ENCODE measurements around the gene ZNF860. TPM values are rescaled to one million over a fixed set of nuclear protein-coding genes. Genes with fewer than 3 reads are reported as not detected.

The ZNF860 gene
- total and polyA plus RNA-seq, 2 donors (not counting 3 experiments of a cell fraction or from before 2014, with no cell fraction given) = 0.19 to 0.73 TPM

DNA sequence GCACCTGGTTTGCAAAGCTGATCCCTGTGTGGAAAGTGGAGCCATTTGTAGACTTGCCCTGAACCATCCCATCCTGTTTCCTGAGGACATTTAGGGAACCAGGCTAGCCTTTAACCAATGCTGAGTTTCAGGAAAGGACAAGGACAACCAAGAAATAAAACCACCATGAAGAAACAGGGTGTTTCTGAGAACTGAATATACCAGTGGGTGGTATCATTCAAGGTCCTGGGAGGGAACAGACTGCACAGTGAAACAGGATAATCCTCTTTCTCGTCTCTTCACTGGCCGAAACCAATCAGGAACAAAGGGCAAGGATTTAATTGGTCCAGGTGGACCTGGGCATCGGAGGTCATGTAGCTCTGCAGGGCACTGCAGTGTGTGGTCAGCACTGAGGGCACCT lies 21.8 kb downstream of the ZNF860 start:
- H4K20me1 ChIP-seq (replicated peaks; ENCODE audit: control insufficient read depth, extremely low read depth, insufficient read depth, low read length) = no peaks in the 10 kb centered on the region
- no peak overlapping the region for H3K4me3 ChIP-seq (replicated peaks in 1 of 3; ENCODE audit: insufficient read depth in 1 of 3, low read depth in 1 of 3, low read length in 3 of 3)
- H3K9ac ChIP-seq (replicated peaks; ENCODE audit: extremely low read depth, insufficient read depth, low read length) = no peak overlapping the region
- FAIRE-seq (no peak), DNase-seq (ENCODE audit: low read depth, low spot score) (no peak)
- ChIA-PET CTCF (interaction anchor here (1.3 kb wide), 1 partner anchor 14 kb away, joined by 4 read pairs; no protein-coding TSS in a partner anchor), POLR2A (no interaction called here)
- no peak overlapping the region for H3K4me2 ChIP-seq (ENCODE audit: insufficient read depth, low read length)
- H3K79me2 ChIP-seq (ENCODE audit: control insufficient read depth, insufficient read depth, low read length) = no peaks in the 10 kb centered on the region
- H3K9me3 ChIP-seq (replicated peaks; ENCODE audit: control insufficient read depth, insufficient read depth, low read length) = no peaks in the 10 kb centered on the region
- dilution Hi-C loops (cut with MboI; ENCODE audit: extremely low pct_ligation_motif_present, low sequenced_read_pairs) (no loop called here), intact Hi-C loops (cut with micrococcal nuclease) (no loop called here)
- no TSS peak for BruUV-seq (replicated peaks)
- peaks cover 4 to 12% of the 10 kb centered on the region in 2 experiments for H3K27me3 ChIP-seq (ENCODE audit: control insufficient read depth in 2 of 2, insufficient read depth in 2 of 2, low read length in 2 of 2)
- TF ChIP-seq, protein P1, sequence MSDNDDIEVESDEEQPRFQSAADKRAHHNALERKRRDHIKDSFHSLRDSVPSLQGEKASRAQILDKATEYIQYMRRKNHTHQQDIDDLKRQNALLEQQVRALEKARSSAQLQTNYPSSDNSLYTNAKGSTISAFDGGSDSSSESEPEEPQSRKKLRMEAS (IDR thresholded peaks at IDR 0.05; ENCODE audit: insufficient read depth, insufficient read length) = no peak
- no peak for TF ChIP-seq MYC (IDR thresholded peaks at IDR 0.05; ENCODE audit: low read depth, low read length)
- TF ChIP-seq, protein P2, sequence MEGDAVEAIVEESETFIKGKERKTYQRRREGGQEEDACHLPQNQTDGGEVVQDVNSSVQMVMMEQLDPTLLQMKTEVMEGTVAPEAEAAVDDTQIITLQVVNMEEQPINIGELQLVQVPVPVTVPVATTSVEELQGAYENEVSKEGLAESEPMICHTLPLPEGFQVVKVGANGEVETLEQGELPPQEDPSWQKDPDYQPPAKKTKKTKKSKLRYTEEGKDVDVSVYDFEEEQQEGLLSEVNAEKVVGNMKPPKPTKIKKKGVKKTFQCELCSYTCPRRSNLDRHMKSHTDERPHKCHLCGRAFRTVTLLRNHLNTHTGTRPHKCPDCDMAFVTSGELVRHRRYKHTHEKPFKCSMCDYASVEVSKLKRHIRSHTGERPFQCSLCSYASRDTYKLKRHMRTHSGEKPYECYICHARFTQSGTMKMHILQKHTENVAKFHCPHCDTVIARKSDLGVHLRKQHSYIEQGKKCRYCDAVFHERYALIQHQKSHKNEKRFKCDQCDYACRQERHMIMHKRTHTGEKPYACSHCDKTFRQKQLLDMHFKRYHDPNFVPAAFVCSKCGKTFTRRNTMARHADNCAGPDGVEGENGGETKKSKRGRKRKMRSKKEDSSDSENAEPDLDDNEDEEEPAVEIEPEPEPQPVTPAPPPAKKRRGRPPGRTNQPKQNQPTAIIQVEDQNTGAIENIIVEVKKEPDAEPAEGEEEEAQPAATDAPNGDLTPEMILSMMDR (IDR thresholded peaks at IDR 0.05; ENCODE audit: extremely low read depth in 1 of 2, insufficient read depth in 1 of 2, low read depth in 1 of 2, low read length in 2 of 2) = no peak
- TF ChIP-seq FOS (IDR thresholded peaks at IDR 0.05; ENCODE audit: borderline replicate concordance, insufficient read depth, low read length) = no peak
- no peak for TF ChIP-seq POLR2A (IDR thresholded peaks at IDR 0.05; ENCODE audit: low read depth, low read length)
- no peak for TF ChIP-seq EZH2 (IDR thresholded peaks at IDR 0.05; ENCODE audit: borderline replicate concordance, low read depth, low read length, severe bottlenecking)
- no peak for TF ChIP-seq JUN (IDR thresholded peaks at IDR 0.05; ENCODE audit: borderline replicate concordance, insufficient read depth, insufficient read length, low read depth)
- TF ChIP-seq POLR2AphosphoS5 (IDR thresholded peaks at IDR 0.05; ENCODE audit: insufficient read depth, low read depth, low read length) = no peak
- no peak for TF ChIP-seq GATA2 (IDR thresholded peaks at IDR 0.05; ENCODE audit: insufficient read depth, insufficient read length, low read depth, low read length)
- no peak overlapping the region for H3K27ac ChIP-seq (ENCODE audit: insufficient read depth, low read depth, low read length)
- no peaks in the 10 kb centered on the region for H3K9me1 ChIP-seq (replicated peaks; ENCODE audit: control insufficient read depth, extremely low read depth, insufficient read depth, low read length)
- no peaks in the 10 kb centered on the region for H3K4me1 ChIP-seq (ENCODE audit: control insufficient read depth, extremely low read depth, insufficient read depth, low read length)
- no peak overlapping the region for H2AFZ ChIP-seq (ENCODE audit: low read depth, low read length)
- H3K36me3 ChIP-seq (ENCODE audit: control insufficient read depth in 2 of 2, extremely low read depth in 1 of 2, insufficient read depth in 2 of 2, low read length in 2 of 2) = no peaks in the 10 kb centered on the region

Measured in endothelial cell of umbilical vein (primary cell).